Breast epithelium (tissue), 4 donors: ENCODE measurements around the gene CENPB. TPM values are rescaled to one million over a fixed set of nuclear protein-coding genes. Genes with fewer than 3 reads are reported as not detected.
A peak's percentile ranks its signal among the peaks of the same experiment; 100 is the strongest.

Source experiments
- DNase-seq, 2 donors: peaks; one replicate each; pipeline ENCODE4 v3.0.0-alpha.2; 2019; ENCODE audit warnings: low spot score in 2 of 2
- H3K27ac ChIP-seq, 2 donors: fragments of 200-600 bp; sonication (generic) in 1 of 2; one replicate each; pipeline ENCODE4 v1.5.1; 2016 to 2019; ENCODE audit warnings: mild to moderate bottlenecking in 1 of 2
- H3K27me3 ChIP-seq, 2 donors: fragments of 200-600 bp; sonication (generic) in 1 of 2; one replicate each; pipeline versions ENCODE4 v1.5.1 to v1.6.0; 2017 to 2019; ENCODE audit warnings: control low read depth in 1 of 2, mild to moderate bottlenecking in 1 of 2
- H3K36me3 ChIP-seq: fragments of 200-600 bp; one replicate; pipeline ENCODE4 v1.5.1; 2019
- H3K4me1 ChIP-seq, 2 donors: fragments of 200-600 bp; sonication (generic); one replicate each; pipeline ENCODE4 v1.5.1; 2016 to 2019; ENCODE audit warnings: control low read depth in 1 of 2
- H3K4me3 ChIP-seq, 3 donors: fragments of 200-600 bp; sonication (generic); 1 replicate in 2 of 3; 2 replicates in 1 of 3; pipeline ENCODE4 v1.5.1; 2016 to 2019; ENCODE audit warnings: mild to moderate bottlenecking in 3 of 3, moderate library complexity in 2 of 3
- H3K9me3 ChIP-seq, 2 donors: fragments of 200-600 bp; sonication (generic) in 1 of 2; one replicate each; pipeline ENCODE4 v1.5.1; 2016 to 2019; ENCODE audit warnings: control low read depth in 1 of 2
- CTCF ChIP-seq, 3 donors: fragments of 450-650 bp; IDR thresholded peaks; one replicate each; pipeline ENCODE4 v1.5.1; 2016 to 2017; ENCODE audit warnings: antibody characterized with exemption in 3 of 3, mild to moderate bottlenecking in 3 of 3, moderate library complexity in 3 of 3
- POLR2A ChIP-seq: fragments of 450-650 bp; IDR thresholded peaks from one replicate; pipeline ENCODE4 v1.6.1; 2016; ENCODE audit warnings: antibody characterized with exemption, mild to moderate bottlenecking, moderate library complexity
- POLR2AphosphoS5 ChIP-seq, 3 donors: sonication (generic); formaldehyde crosslinking; IDR thresholded peaks; one replicate each; pipeline ENCODE4 v1.6.1; 2017; ENCODE audit warnings: antibody characterized with exemption in 3 of 3
- intact Hi-C: fragments of 100-400 bp; cut with DNase I; formaldehyde crosslinking; loops from one replicate; pipeline ENCODE4 v1.15.1; 2023; ENCODE audit warnings: low total_unique reads
- total RNA-seq, 3 donors: library from RNA; depleted of rRNA; stranded (reverse); fragments of >200 nt; gene quantifications; one replicate each; pipeline ENCODE4 v1.1.0, GENCODE V29; 2016

Gene CENPB
- total RNA-seq, 3 donors from 2014 or later = 55.5 to 69.8 (median 68.2) TPM

GRCh38 chr20:3751305-3751674, 35.2 kb downstream of the CENPB start:
- no peak for TF ChIP-seq POLR2AphosphoS5 (IDR thresholded peaks at IDR 0.05)
- no peak for TF ChIP-seq CTCF (IDR thresholded peaks at IDR 0.05)
- TF ChIP-seq POLR2A = no peak
- H3K36me3 ChIP-seq = no peaks in the 10 kb centered on the region
- H3K4me3 ChIP-seq = peak overlapping the region in 2 of 3 donors; percentile 50 to 66

GRCh38 chr20:3749689-3750531, 36.6 kb downstream of the CENPB start:
- no peaks in the 10 kb centered on the region for H3K9me3 ChIP-seq
- H3K27ac ChIP-seq = no peak overlapping the region
- intact Hi-C loops = no loop called here
- TF ChIP-seq POLR2AphosphoS5 (IDR thresholded peaks at IDR 0.05) (no peak), POLR2A (no peak), CTCF (IDR thresholded peaks at IDR 0.05) (peak in 2 of 3 donors; percentile 39 to 41)
- no peaks in the 10 kb centered on the region for H3K4me1 ChIP-seq
- H3K4me3 ChIP-seq = peak overlapping the region in 1 of 3 donors; percentile 48
- DNase-seq = no peak
- H3K27me3 ChIP-seq = peaks cover 7 to 21% of the 10 kb centered on the region in 2 donors
- no peaks in the 10 kb centered on the region for H3K36me3 ChIP-seq

More at GRCh38 chr20:3751305-3751674, 35.2 kb downstream of the CENPB start:
- Histone ChIP-seq H3K4me1 (no peaks in the 10 kb centered on the region), H3K9me3 (no peaks in the 10 kb centered on the region), H3K27me3 (peaks cover 7 to 21% of the 10 kb centered on the region in 2 donors), H3K27ac (no peak overlapping the region)
- intact Hi-C loops = no loop called here
- no peak for DNase-seq

- Histone ChIP-seq H3K36me3 (no peaks in the 10 kb centered on the region), H3K4me3 (peak overlapping the region in 1 of 3 donors; percentile 48), H3K27ac (no peak overlapping the region), H3K4me1 (no peaks in the 10 kb centered on the region), H3K9me3 (no peaks in the 10 kb centered on the region), H3K27me3 (peaks cover 7 to 21% of the 10 kb centered on the region in 2 donors)
- intact Hi-C loops = no loop called here
- DNase-seq = no peak
- TF ChIP-seq CTCF (IDR thresholded peaks at IDR 0.05) (no peak), POLR2A (no peak), POLR2AphosphoS5 (IDR thresholded peaks at IDR 0.05) (no peak)
Measured at GRCh38 chr20:3749087-3749688, 37.4 kb downstream of the CENPB start.

- Histone ChIP-seq H3K9me3 (no peaks in the 10 kb centered on the region), H3K4me1 (no peaks in the 10 kb centered on the region), H3K36me3 (no peaks in the 10 kb centered on the region), H3K27me3 (peaks cover 7 to 21% of the 10 kb centered on the region in 2 donors), H3K4me3 (no peak overlapping the region), H3K27ac (no peak overlapping the region)
- TF ChIP-seq POLR2A (no peak), CTCF (IDR thresholded peaks at IDR 0.05) (no peak), POLR2AphosphoS5 (IDR thresholded peaks at IDR 0.05) (no peak)
- no peak for DNase-seq
- intact Hi-C loops = no loop called here
Measured at GRCh38 chr20:3748073-3748472, 38.5 kb downstream of the CENPB start.

- Histone ChIP-seq H3K4me1 (no peaks in the 10 kb centered on the region), H3K27ac (no peak overlapping the region), H3K36me3 (no peaks in the 10 kb centered on the region), H3K27me3 (peaks cover 7 to 21% of the 10 kb centered on the region in 2 donors), H3K4me3 (no peak overlapping the region), H3K9me3 (no peaks in the 10 kb centered on the region)
- intact Hi-C loops = no loop called here
- no peak for DNase-seq
- TF ChIP-seq CTCF (IDR thresholded peaks at IDR 0.05) (no peak), POLR2AphosphoS5 (IDR thresholded peaks at IDR 0.05) (no peak), POLR2A (no peak)
Measured at GRCh38 chr20:3747471-3747870, 39.1 kb downstream of the CENPB start.
